GM12892 (cell line): ENCODE data around the gene INCENP.

Experiments used
- POLR2A ChIP-seq: IDR thresholded peaks from 2 replicates; pipeline ENCODE4 v1.6.1; 2011; ENCODE audit warnings: low read depth, low read length, control low read depth
- POLR2AphosphoS5 ChIP-seq: IDR thresholded peaks from 2 replicates; pipeline ENCODE4 v1.6.1; 2011; ENCODE audit warnings: low read depth, low read length, control low read depth

- no peak for TF ChIP-seq POLR2A
- no peak for TF ChIP-seq POLR2AphosphoS5
These were observed 15.6 kb upstream of the INCENP start for GRCh38 chr11:62108017-62108750.
